A673 (cell line): ENCODE data around the gene PGLYRP2.
A peak's percentile ranks its signal among the peaks of the same experiment; 100 is the strongest.

Source experiments
- CTCF ChIP-seq: fragments of 300-800, 200-600 bp; sonication (generic); conservative IDR thresholded peaks from 2 replicates; pipeline ENCODE4 v1.5.1; 2017; ENCODE audit warnings: low read depth, mild to moderate bottlenecking, antibody characterized with exemption, low read length, moderate library complexity, mixed read lengths
- EZH2 ChIP-seq: fragments of 200-600 bp; sonication (generic); IDR thresholded peaks from 2 replicates; pipeline ENCODE4 v1.6.1; 2017; ENCODE audit warnings: borderline replicate concordance, low read depth, mild to moderate bottlenecking, mixed read lengths, antibody characterized with exemption, low read length; ENCODE audit not compliant: poor library complexity, severe bottlenecking

- TF ChIP-seq CTCF (peak; percentile 52), EZH2 (no peak)
These were observed at the start of gene PGLYRP2 for GRCh38 chr19:15479391-15480345.
